PC-3 (cell line): Measurements from ENCODE around the gene RPS10. TPM values are rescaled to one million over a fixed set of nuclear protein-coding genes. Genes with fewer than 3 reads are reported as not detected.

Source experiments
- ATAC-seq: fragments of 200-7000 bp; cut with Tn5 transposase; 2 replicates; pipeline ENCODE4 v1.9.1; 2020; ENCODE audit warnings: mild to moderate bottlenecking, moderate library complexity
- BruUV-seq: library from RNA; stranded (reverse); fragments of 400-500 nt; replicated peaks from 2 replicates; lab custom pipeline; 2021; lab: Mats Ljungman, UMichigan
- CTCF ChIA-PET: fragments of 300-600 bp; sonication (Branson Sonifier 250); formaldehyde crosslinking; loops from one replicate; lab custom pipeline; 2022; ENCODE audit warnings: antibody characterized with exemption; lab: Charles Lee
- POLR2A ChIA-PET: fragments of 300-600 bp; sonication (Branson Sonifier 250); formaldehyde crosslinking; loops from one replicate; lab custom pipeline; 2022; ENCODE audit warnings: antibody characterized with exemption; ENCODE audit not compliant: unreplicated experiment; lab: Charles Lee
- DNase-seq: peaks from one replicate; pipeline ENCODE4 v3.0.0-alpha.2; 2015
- H2AFZ ChIP-seq: fragments of 300-600 bp; sonication (generic); 2 replicates; pipeline ENCODE4 v1.6.0; 2016; ENCODE audit warnings: antibody characterized with exemption, low read length
- H3F3A ChIP-seq: fragments of 300-600 bp; sonication (generic); one replicate; pipeline ENCODE4 v1.6.0; 2017; ENCODE audit warnings: antibody characterized with exemption, low read length, control low read depth, mild to moderate bottlenecking; ENCODE audit not compliant: unreplicated experiment
- H3K27ac ChIP-seq: fragments of 300-600 bp; sonication (generic); 2 replicates; pipeline ENCODE4 v1.5.1; 2016; ENCODE audit warnings: mild to moderate bottlenecking, low read length
- H3K27me3 ChIP-seq: fragments of 300-600 bp; sonication (generic); 2 replicates; pipeline ENCODE4 v1.6.1; 2016; ENCODE audit warnings: low read length, mixed read lengths
- H3K36me3 ChIP-seq: fragments of 300-600 bp; sonication (generic); 2 replicates; pipeline ENCODE4 v1.6.1; 2016; ENCODE audit warnings: low read depth, mixed run types, low read length, mixed read lengths
- H3K4me1 ChIP-seq: fragments of 300-600 bp; sonication (generic); 2 replicates; pipeline ENCODE4 v1.5.1; 2016; ENCODE audit warnings: low read length; ENCODE audit not compliant: insufficient read depth
- H3K4me2 ChIP-seq: fragments of 300-600 bp; sonication (generic); 2 replicates; pipeline ENCODE4 v1.6.0; 2016; ENCODE audit warnings: low read length
- H3K4me3 ChIP-seq: fragments of 300-600 bp; sonication (generic); 2 replicates; pipeline ENCODE4 v1.5.1; 2016; ENCODE audit warnings: mild to moderate bottlenecking, low read length, mixed read lengths
- H3K79me2 ChIP-seq: fragments of 300-600 bp; sonication (generic); 2 replicates; pipeline ENCODE4 v1.6.1; 2017; ENCODE audit warnings: low read length, mixed read lengths
- H3K9ac ChIP-seq: fragments of 300-600 bp; sonication (generic); 2 replicates; pipeline ENCODE4 v1.6.0; 2016; ENCODE audit warnings: mild to moderate bottlenecking, low read length
- H3K9me2 ChIP-seq: fragments of 300-600 bp; sonication (generic); replicated peaks from 2 replicates; pipeline ENCODE4 v1.6.1; 2016; ENCODE audit warnings: mixed run types, low read length, mixed read lengths
- H3K9me3 ChIP-seq: fragments of 300-600 bp; sonication (generic); 2 replicates; pipeline ENCODE4 v1.6.1; 2016; ENCODE audit warnings: low read length, mixed read lengths
- H4K20me1 ChIP-seq: fragments of 300-600 bp; sonication (generic); 2 replicates; pipeline ENCODE4 v1.6.1; 2016; ENCODE audit warnings: low read length, mixed read lengths
- EZH2 ChIP-seq: fragments of 300-600 bp; sonication (generic); IDR thresholded peaks from one replicate; pipeline ENCODE4 v1.6.1; 2017; ENCODE audit warnings: antibody characterized with exemption, mild to moderate bottlenecking, low read length; ENCODE audit not compliant: unreplicated experiment
- EZH2phosphoT487 ChIP-seq: fragments of 300-600 bp; sonication (generic); IDR thresholded peaks from 2 replicates; pipeline ENCODE4 v1.6.1; 2018; ENCODE audit warnings: mild to moderate bottlenecking, antibody characterized with exemption, low read length, borderline replicate concordance
- intact Hi-C: fragments of 100-400 bp; cut with micrococcal nuclease; formaldehyde crosslinking; loops from 2 replicates; pipeline ENCODE4 v1.9.0; 2023
- total RNA-seq: library from RNA; depleted of rRNA; stranded (reverse); fragments of >200 nt; gene quantifications from 2 replicates; pipeline ENCODE4 v1.2.3, GENCODE V29; 2014
- TF ChIP-seq, protein P1 (sequence below): fragments of 300-600 bp; sonication (generic); conservative IDR thresholded peaks from 2 replicates; pipeline ENCODE4 v1.5.1; 2017; ENCODE audit warnings: antibody characterized with exemption, low read depth, mild to moderate bottlenecking, low read length

RPS10 gene
- total RNA-seq, 1 experiment from 2014 or later: 3,060 TPM

DNA sequence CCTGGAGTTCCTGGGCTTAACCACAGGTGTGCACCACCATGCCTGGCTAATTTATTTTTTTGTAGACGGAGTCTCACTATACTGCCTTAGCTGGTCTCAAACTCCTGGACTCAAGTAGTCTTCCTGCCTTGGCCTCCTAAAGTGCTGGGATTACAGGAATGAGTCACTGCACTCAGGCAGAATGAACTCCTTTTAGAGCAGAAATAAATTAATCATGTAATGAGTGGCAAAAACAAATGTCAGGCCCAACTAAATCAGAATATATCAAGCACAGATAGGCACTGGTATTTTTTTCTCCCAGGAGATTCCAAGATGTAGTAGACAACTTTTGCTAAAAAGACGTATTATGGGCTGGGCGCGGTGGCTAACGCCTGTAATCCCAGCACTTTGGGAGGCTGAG lies 2.6 kb downstream of the RPS10 start:
- H2AFZ ChIP-seq: no peak overlapping the region
- BruUV-seq: no TSS peak
- no peak for TF ChIP-seq EZH2phosphoT487
- TF ChIP-seq, protein P1, sequence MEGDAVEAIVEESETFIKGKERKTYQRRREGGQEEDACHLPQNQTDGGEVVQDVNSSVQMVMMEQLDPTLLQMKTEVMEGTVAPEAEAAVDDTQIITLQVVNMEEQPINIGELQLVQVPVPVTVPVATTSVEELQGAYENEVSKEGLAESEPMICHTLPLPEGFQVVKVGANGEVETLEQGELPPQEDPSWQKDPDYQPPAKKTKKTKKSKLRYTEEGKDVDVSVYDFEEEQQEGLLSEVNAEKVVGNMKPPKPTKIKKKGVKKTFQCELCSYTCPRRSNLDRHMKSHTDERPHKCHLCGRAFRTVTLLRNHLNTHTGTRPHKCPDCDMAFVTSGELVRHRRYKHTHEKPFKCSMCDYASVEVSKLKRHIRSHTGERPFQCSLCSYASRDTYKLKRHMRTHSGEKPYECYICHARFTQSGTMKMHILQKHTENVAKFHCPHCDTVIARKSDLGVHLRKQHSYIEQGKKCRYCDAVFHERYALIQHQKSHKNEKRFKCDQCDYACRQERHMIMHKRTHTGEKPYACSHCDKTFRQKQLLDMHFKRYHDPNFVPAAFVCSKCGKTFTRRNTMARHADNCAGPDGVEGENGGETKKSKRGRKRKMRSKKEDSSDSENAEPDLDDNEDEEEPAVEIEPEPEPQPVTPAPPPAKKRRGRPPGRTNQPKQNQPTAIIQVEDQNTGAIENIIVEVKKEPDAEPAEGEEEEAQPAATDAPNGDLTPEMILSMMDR: no peak
- TF ChIP-seq EZH2: no peak
- no peaks in the 10 kb centered on the region for H3K9me2 ChIP-seq
- DNase-seq: peak; percentile 23
- no peaks in the 10 kb centered on the region for H3K9me3 ChIP-seq
- no peak overlapping the region for H3K9ac ChIP-seq
- peak overlapping the region; percentile 99; the same call in 1 of the 2 replicates for H3K4me3 ChIP-seq
- ATAC-seq: no peak
- peaks cover 50% of the 10 kb centered on the region for H4K20me1 ChIP-seq
- CTCF ChIA-PET: no interaction called here
- intact Hi-C loops: no loop called here
- H3F3A ChIP-seq: peaks cover 18% of the 10 kb centered on the region
- peaks cover 19% of the 10 kb centered on the region for H3K4me1 ChIP-seq
- no peak overlapping the region for H3K27ac ChIP-seq
- no peaks in the 10 kb centered on the region for H3K27me3 ChIP-seq
- H3K79me2 ChIP-seq: peaks cover 60% of the 10 kb centered on the region
- POLR2A ChIA-PET: no interaction called here
- peak overlapping the region; percentile 94 for H3K4me2 ChIP-seq
- H3K36me3 ChIP-seq: peaks cover 59% of the 10 kb centered on the region

DNA sequence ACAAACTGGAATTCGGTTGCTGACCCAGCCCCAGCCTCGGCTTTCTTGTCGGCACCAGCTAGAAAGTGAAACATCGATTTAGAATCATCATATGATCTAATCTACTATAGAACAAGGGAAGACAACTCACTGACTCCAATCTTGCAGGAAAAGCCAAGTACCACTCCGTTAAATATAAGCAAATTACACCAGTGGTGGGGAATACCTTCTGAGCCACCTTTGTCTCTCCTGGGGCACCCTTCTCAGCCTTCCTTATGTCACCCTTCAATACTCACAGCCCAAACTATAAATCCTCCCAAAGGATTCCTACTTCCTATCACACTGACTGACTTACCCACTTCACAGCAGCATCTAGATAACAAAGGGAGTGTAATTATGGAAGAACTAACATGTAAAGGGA lies 7.5 kb downstream of the RPS10 start:
- Histone ChIP-seq H4K20me1 (peaks cover 59% of the 10 kb centered on the region), H3K4me3 (no peak overlapping the region), H3K79me2 (peaks cover 35% of the 10 kb centered on the region), H3K4me2 (no peak overlapping the region), H3K9me3 (no peaks in the 10 kb centered on the region), H2AFZ (no peak overlapping the region), H3K27ac (no peak overlapping the region), H3K27me3 (no peaks in the 10 kb centered on the region), H3F3A (peaks cover 33% of the 10 kb centered on the region), H3K9ac (no peak overlapping the region), H3K9me2 (no peaks in the 10 kb centered on the region), H3K36me3 (peaks cover 65% of the 10 kb centered on the region), H3K4me1 (0 out of 2 replicates have a peak, but pooled peaks cover 10% of the 10 kb centered on the region)
- TF ChIP-seq, protein P1: no peak
- TF ChIP-seq EZH2 (no peak), EZH2phosphoT487 (no peak)
- ChIA-PET CTCF (no interaction called here), POLR2A (no interaction called here)
- no TSS peak for BruUV-seq
- intact Hi-C loops: no loop called here
- DNase-seq: no peak
- no peak for ATAC-seq

DNA sequence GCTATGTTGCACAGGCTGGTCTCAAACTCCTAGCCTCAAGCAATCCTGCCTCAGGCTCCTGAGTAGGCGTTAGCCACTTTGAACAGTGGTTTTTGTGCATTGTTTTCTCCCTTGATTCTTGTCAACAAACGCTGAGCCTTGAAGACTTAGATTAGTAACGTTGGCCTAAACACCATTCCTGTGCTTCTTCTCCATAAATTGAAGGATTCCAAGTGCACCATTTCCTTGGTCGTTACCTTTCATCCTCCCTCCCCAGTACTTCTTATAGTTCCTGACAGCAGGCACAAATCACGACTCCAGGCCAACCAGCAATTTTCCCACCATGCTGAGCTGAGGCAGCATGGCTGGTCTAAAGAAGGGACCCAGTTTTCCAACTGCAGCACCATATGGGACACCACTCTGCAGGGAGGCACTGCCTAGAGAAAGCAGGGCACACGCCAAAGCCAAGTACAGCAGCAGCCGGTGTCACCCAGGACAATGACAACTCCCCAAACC lies 8.9 kb downstream of the RPS10 start:
- Histone ChIP-seq H3K79me2 (peaks cover 20% of the 10 kb centered on the region), H3K4me1 (peaks cover 14% of the 10 kb centered on the region), H3K27me3 (no peaks in the 10 kb centered on the region), H3K9me2 (no peaks in the 10 kb centered on the region), H3K36me3 (peaks cover 50% of the 10 kb centered on the region), H2AFZ (no peak overlapping the region), H3K9ac (no peak overlapping the region), H3K4me2 (no peak overlapping the region), H3K27ac (0 out of 2 replicates have a peak overlapping the region, but pooled peaks have one; percentile 3), H3K4me3 (no peak overlapping the region), H3K9me3 (no peaks in the 10 kb centered on the region), H3F3A (peaks cover 30% of the 10 kb centered on the region), H4K20me1 (peaks cover 46% of the 10 kb centered on the region)
- ATAC-seq (no peak), DNase-seq (no peak)
- TF ChIP-seq EZH2: no peak
- TF ChIP-seq EZH2phosphoT487: no peak
- TF ChIP-seq, protein P1: no peak
- no TSS peak for BruUV-seq
- ChIA-PET POLR2A (interaction anchor here (0.7 kb wide), 1 partner anchor 8 kb away, joined by 3 read pairs; no protein-coding TSS in a partner anchor), CTCF (interaction anchor here (0.9 to 1.4 kb wide), 2 partner anchors 167 to 221 kb away, joined by 4 to 6 read pairs; partner anchors contain the start of gene SMIM29)
- intact Hi-C loops: no loop called here
